Measurements from ENCODE around the gene ARHGAP8. TPM values are rescaled to one million over a fixed set of nuclear protein-coding genes. Genes with fewer than 3 reads are reported as not detected.
"Not testable (repeated sequence)": the region's sequence is repeated elsewhere in the genome, so short reads cannot be mapped to it uniquely, and the experiment has no call there.

ARHGAP8 gene
- total RNA-seq, 3 donors from 2014 or later (not counting 1 experiment from before 2014, with no cell fraction given): 23.6 to 32.6 (median 26.5) TPM

DNA sequence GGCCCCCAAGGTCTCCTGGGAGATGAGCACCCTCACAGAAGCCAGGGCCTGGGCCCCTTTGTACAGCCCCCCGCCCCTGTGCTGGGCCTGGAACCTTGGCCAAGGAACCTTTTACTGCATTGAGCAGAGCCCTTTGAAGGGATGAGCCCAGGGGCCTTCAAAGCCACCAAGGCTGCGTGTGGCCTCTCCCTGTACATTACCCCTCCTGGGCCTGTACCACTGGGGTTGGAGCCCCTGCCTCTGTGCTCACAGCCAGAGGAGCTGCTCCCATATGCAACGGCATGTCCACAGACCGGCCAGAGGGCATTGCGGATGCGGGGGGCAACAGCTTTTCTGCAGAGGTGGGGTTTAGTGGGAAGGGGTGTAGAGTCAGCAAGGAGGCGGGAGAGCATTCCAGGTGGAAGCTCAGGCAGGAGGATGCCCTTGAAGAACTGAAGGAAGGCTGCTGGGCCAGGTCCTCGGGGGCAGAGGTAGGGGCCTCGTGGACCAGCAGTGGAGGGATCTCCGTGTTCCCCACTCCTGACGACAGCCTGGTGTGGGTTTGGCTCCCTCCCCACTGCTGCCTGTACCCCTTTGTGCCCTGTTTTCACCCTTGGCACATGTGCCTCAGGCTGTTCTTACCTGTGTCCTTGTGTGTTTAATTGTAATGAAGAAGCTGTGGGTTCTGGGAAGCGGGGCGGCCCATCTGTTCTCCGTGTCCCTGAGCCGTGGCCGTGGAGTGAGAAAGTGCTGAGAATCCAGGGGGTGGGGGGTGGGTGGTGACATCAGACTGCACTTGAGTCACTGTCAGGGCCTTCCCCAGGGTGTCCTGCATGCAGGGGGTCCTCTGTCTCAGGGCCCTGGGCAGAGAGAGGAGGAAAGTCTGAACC, 46.9 kb downstream of the ARHGAP8 start:
- H3K4me1 Mint-ChIP-seq: peaks cover 5 to 6% of the 10 kb centered on the region in 2 donors
- H3K4me1 ChIP-seq (ENCODE audit: control insufficient read depth, insufficient read depth, low read length): no peaks in the 10 kb centered on the region
- no peaks in the 10 kb centered on the region for H3K27me3 Mint-ChIP-seq (ENCODE audit: low read depth in 2 of 2)
- 89% methylated on average over 16 of the region's 16 CpGs for WGBS (ENCODE audit: insufficient coverage)
- no peak overlapping the region for H3K27ac Mint-ChIP-seq
- H3K9me3 Mint-ChIP-seq: no peaks in the 10 kb centered on the region
- no peaks in the 10 kb centered on the region for H3K9me3 ChIP-seq (ENCODE audit: control insufficient read depth, insufficient read depth, low read length)
- H3K4me3 ChIP-seq (ENCODE audit: low read length): no peak overlapping the region
- H3K27ac ChIP-seq (ENCODE audit: low read length): no peak overlapping the region
- no peak for DNase-seq
- no peak overlapping the region for H3K4me3 Mint-ChIP-seq
- H3K36me3 ChIP-seq (ENCODE audit: control insufficient read depth, insufficient read depth, low read length): no peaks in the 10 kb centered on the region
- H3K36me3 Mint-ChIP-seq: no peaks in the 10 kb centered on the region
- no peaks in the 10 kb centered on the region for H3K27me3 ChIP-seq (ENCODE audit: control insufficient read depth, insufficient read depth, low read length)
- intact Hi-C loops (cut with micrococcal nuclease): no loop called here
- no peak for ATAC-seq
- TF ChIP-seq, protein P1, sequence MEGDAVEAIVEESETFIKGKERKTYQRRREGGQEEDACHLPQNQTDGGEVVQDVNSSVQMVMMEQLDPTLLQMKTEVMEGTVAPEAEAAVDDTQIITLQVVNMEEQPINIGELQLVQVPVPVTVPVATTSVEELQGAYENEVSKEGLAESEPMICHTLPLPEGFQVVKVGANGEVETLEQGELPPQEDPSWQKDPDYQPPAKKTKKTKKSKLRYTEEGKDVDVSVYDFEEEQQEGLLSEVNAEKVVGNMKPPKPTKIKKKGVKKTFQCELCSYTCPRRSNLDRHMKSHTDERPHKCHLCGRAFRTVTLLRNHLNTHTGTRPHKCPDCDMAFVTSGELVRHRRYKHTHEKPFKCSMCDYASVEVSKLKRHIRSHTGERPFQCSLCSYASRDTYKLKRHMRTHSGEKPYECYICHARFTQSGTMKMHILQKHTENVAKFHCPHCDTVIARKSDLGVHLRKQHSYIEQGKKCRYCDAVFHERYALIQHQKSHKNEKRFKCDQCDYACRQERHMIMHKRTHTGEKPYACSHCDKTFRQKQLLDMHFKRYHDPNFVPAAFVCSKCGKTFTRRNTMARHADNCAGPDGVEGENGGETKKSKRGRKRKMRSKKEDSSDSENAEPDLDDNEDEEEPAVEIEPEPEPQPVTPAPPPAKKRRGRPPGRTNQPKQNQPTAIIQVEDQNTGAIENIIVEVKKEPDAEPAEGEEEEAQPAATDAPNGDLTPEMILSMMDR (IDR thresholded peaks at IDR 0.05): no peak

DNA sequence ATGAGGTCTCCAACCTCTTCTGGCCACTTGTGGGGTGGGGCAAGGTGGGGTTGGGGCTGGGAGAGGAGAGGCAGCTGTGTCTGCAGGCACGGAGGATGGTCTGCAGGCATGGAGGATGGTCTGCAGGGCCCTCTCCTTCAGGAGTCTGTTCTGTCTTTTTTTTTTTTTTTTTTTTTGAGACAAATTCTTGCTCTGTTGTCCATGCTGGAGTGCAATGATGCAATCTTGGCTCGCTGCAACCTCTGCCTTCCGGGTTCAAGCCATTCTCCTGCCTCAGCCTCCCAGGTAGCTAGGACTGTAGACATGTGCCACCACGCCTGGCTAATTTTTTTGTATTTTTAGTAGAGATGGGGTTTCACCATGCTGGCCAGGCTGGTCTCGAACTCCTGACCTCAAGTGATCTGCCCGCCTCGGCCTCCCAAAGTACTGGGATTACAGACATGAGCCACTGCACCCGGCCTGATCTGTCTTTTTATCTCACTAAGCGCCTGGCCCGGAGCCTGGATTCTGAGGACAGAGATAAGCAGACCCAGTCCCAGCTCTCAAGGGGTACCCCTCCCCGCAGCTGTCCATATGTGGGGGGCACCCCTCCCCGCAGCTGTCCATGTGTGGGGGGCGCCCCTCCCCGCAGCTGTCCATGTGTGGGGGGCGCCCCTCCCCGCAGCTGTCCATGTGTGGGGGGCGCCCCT, 47.7 kb downstream of the ARHGAP8 start:
- H3K4me3 Mint-ChIP-seq; H3K9me3 Mint-ChIP-seq; H3K4me1 ChIP-seq (ENCODE audit: control insufficient read depth, insufficient read depth, low read length); H3K27me3 Mint-ChIP-seq (ENCODE audit: low read depth in 2 of 2); H3K27ac ChIP-seq (ENCODE audit: low read length); H3K27ac Mint-ChIP-seq; H3K9me3 ChIP-seq (ENCODE audit: control insufficient read depth, insufficient read depth, low read length); H3K36me3 ChIP-seq (ENCODE audit: control insufficient read depth, insufficient read depth, low read length); H3K36me3 Mint-ChIP-seq; H3K4me1 Mint-ChIP-seq; ATAC-seq; H3K4me3 ChIP-seq (ENCODE audit: low read length); intact Hi-C loops (cut with micrococcal nuclease); H3K27me3 ChIP-seq (ENCODE audit: control insufficient read depth, insufficient read depth, low read length); DNase-seq: not testable (repeated sequence)
- whole genome bisulfite sequencing (ENCODE audit: insufficient coverage): 86% methylated on average over 9 of the region's 17 CpGs

DNA sequence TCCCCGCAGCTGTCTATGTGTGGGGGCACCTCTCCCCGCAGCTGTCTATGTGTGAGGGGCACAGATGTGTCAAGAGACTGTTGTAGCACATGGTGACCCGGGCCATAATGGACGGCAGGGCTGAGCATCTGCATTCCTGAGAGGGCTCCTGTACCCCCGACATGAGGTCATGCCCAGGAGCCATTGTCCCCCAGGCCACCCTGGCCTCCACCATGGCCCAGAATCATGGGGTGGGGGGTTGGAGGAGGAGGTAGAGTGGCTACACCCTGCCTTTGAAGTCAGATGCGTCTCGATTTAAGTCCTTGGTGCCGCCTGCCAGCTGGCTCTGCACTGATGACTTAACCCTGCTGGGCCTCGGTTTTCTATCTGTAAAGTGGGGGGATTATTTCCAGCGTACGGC, 49.1 kb downstream of the ARHGAP8 start:
- 85% methylated on average over 11 of the region's 11 CpGs for WGBS (ENCODE audit: insufficient coverage)
- H3K9me3 Mint-ChIP-seq: no peaks in the 10 kb centered on the region
- no peak overlapping the region for H3K27ac Mint-ChIP-seq
- H3K27me3 Mint-ChIP-seq (ENCODE audit: low read depth in 2 of 2): no peaks in the 10 kb centered on the region
- Histone ChIP-seq H3K4me1 (ENCODE audit: control insufficient read depth, insufficient read depth, low read length) (no peaks in the 10 kb centered on the region), H3K9me3 (ENCODE audit: control insufficient read depth, insufficient read depth, low read length) (no peaks in the 10 kb centered on the region), H3K4me3 (ENCODE audit: low read length) (no peak overlapping the region), H3K36me3 (ENCODE audit: control insufficient read depth, insufficient read depth, low read length) (no peaks in the 10 kb centered on the region), H3K27me3 (ENCODE audit: control insufficient read depth, insufficient read depth, low read length) (no peaks in the 10 kb centered on the region), H3K27ac (ENCODE audit: low read length) (no peak overlapping the region)
- H3K4me1 Mint-ChIP-seq: peaks cover 5 to 6% of the 10 kb centered on the region in 2 donors
- DNase-seq (no peak), ATAC-seq (no peak)
- TF ChIP-seq, protein P1 (IDR thresholded peaks at IDR 0.05): no peak
- no peak overlapping the region for H3K4me3 Mint-ChIP-seq
- no peaks in the 10 kb centered on the region for H3K36me3 Mint-ChIP-seq
- intact Hi-C loops (cut with micrococcal nuclease): no loop called here

DNA sequence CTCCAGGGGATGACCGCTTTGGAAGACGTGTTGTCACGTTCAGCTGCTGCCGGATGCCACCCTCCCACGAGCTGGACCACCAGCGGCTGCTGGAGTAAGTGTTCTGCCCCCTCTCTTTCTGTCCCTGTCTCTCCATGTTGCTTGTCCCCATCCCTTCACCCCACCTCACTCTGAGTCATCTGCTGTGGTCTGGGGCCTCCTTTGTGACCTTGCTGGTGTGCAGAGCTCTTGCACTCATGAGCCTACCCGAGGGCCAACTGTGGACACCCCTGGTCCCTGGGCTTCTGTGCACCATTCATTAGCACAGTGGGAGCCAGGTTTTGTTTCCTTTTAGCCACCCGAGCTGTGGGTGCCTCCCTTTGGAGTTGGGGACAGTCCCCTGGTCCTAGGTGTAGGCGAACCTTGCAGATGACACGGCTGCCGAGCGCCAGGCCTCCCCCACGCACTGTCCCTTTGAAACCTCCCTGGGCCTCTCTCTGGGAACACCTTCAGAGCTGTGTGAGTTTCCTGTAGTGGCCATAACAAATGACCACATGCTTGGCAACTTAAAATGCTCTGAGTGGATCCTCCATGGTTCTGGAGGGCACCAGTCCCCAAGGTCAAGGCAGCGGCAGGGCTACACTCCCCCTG, 49.8 kb downstream of the ARHGAP8 start:
- Histone ChIP-seq H3K27ac (ENCODE audit: low read length) (no peak overlapping the region), H3K36me3 (ENCODE audit: control insufficient read depth, insufficient read depth, low read length) (no peaks in the 10 kb centered on the region), H3K4me1 (ENCODE audit: control insufficient read depth, insufficient read depth, low read length) (no peaks in the 10 kb centered on the region), H3K9me3 (ENCODE audit: control insufficient read depth, insufficient read depth, low read length) (no peaks in the 10 kb centered on the region), H3K4me3 (ENCODE audit: low read length) (no peak overlapping the region), H3K27me3 (ENCODE audit: control insufficient read depth, insufficient read depth, low read length) (no peaks in the 10 kb centered on the region)
- intact Hi-C loops (cut with micrococcal nuclease): no loop called here
- no peak for DNase-seq
- Mint-ChIP-seq H3K4me3 (no peak overlapping the region), H3K4me1 (peaks cover 5 to 6% of the 10 kb centered on the region in 2 donors), H3K27me3 (ENCODE audit: low read depth in 2 of 2) (no peaks in the 10 kb centered on the region), H3K9me3 (no peaks in the 10 kb centered on the region), H3K27ac (no peak overlapping the region), H3K36me3 (no peaks in the 10 kb centered on the region)
- 81% methylated on average over 14 of the region's 14 CpGs for WGBS (ENCODE audit: insufficient coverage)
- TF ChIP-seq, protein P1 (IDR thresholded peaks at IDR 0.05): no peak
- ATAC-seq: no peak

All from natural killer cell (primary cell).